Osteoblast (primary cell): ENCODE results near the gene CDH4. TPM values are rescaled to one million over a fixed set of nuclear protein-coding genes. Genes with fewer than 3 reads are reported as not detected.

ENCODE experiments used
- DNase-seq: peaks from one replicate; pipeline ENCODE4 v3.0.0; 2011; ENCODE audit warnings: low spot score, mixed read lengths; ENCODE audit not compliant: insufficient read length; ENCODE audit errors: missing footprints
- H2AFZ ChIP-seq: 2 replicates; pipeline ENCODE4 v1.6.0; 2011; ENCODE audit warnings: mild to moderate bottlenecking, low read length
- H3K27ac ChIP-seq: 2 replicates; pipeline ENCODE4 v1.5.1; 2011; ENCODE audit warnings: mild to moderate bottlenecking, low read depth, low read length, moderate library complexity
- H3K27me3 ChIP-seq: 2 replicates; pipeline ENCODE4 v1.6.0; 2012; ENCODE audit warnings: mild to moderate bottlenecking, control low read depth, inconsistent platforms, low read length, moderate library complexity; ENCODE audit not compliant: insufficient read depth
- H3K36me3 ChIP-seq: 2 replicates; pipeline ENCODE4 v1.5.1; 2011; ENCODE audit warnings: mild to moderate bottlenecking, low read length, control low read depth, moderate library complexity; ENCODE audit not compliant: insufficient read depth
- H3K4me1 ChIP-seq: 2 replicates; pipeline ENCODE4 v1.5.1; 2011; ENCODE audit warnings: mild to moderate bottlenecking, low read length, control low read depth, moderate library complexity; ENCODE audit not compliant: insufficient read depth
- H3K4me2 ChIP-seq: 2 replicates; pipeline ENCODE4 v1.6.0; 2011; ENCODE audit warnings: mild to moderate bottlenecking, low read length; ENCODE audit not compliant: insufficient read depth
- H3K4me3 ChIP-seq: fragments of 200-600 bp; sonication (generic); 3 replicates; pipeline ENCODE4 v1.5.1; 2012; ENCODE audit warnings: mild to moderate bottlenecking, low read length, inconsistent platforms; ENCODE audit not compliant: insufficient read depth
- H3K79me2 ChIP-seq: 2 replicates; pipeline ENCODE4 v1.6.0; 2012; ENCODE audit warnings: mild to moderate bottlenecking, low read length, control low read depth, inconsistent platforms; ENCODE audit not compliant: insufficient read depth
- H3K9me3 ChIP-seq: 2 replicates; pipeline ENCODE4 v1.5.1; 2011; ENCODE audit warnings: low read depth, low read length, control low read depth
- H4K20me1 ChIP-seq: 2 replicates; pipeline ENCODE4 v1.6.0; 2012; ENCODE audit warnings: mild to moderate bottlenecking, low read length, control low read depth; ENCODE audit not compliant: insufficient read depth
- total RNA-seq: library from RNA; depleted of rRNA; stranded (reverse); fragments of >200 nt; gene quantifications from 2 replicates; pipeline ENCODE4 v1.2.3, GENCODE V29; 2012
- TF ChIP-seq, protein P1 (sequence below): IDR thresholded peaks from 2 replicates; pipeline ENCODE4 v1.5.1; 2011; ENCODE audit warnings: mild to moderate bottlenecking, low read depth, low read length, moderate library complexity; ENCODE audit errors: extremely low read depth

CDH4 gene
- total RNA-seq, 1 donor: 1.1 TPM

DNA sequence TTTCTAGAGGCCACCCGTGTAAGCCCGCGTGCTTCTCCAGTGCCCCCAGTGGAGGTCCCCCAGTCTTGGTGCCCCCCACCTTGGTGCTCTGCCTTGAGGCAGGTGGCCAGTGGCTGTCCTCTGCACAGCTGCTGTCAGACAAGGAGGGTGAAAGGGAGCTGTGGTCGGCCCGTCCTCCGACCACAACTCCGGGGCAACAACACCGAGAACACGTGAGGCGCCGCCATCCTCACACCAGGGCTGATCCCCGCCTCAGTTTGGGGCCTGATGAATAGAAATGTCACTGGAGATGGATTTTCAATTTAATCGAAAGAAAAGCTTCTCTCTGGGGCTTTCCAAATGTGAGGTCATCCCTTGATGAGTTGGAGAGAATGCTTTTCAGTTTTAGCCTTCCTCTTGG lies 304.6 kb downstream of the CDH4 start:
- Histone ChIP-seq H3K4me2 (no peak overlapping the region), H4K20me1 (no peaks in the 10 kb centered on the region)
- peak; percentile 38 for DNase-seq

DNA sequence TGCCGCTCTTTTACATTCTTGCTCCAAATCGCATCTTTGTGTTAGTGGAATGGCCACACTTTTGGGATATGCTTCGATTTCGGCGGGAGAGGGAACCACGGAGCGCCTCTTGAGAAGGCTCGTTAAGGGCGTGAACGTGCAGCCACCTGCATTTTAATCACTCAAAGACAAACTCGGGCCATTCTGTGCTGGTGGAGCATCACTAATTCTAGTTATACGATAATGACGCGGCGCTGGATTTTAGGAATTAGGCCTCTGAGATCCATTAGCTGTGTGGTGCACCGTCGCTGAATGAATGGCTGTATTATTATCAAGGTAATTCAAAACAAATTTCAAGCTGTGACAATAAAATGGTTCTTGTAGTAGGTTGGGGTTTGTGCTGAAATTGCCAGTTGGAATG lies 305.6 kb downstream of the CDH4 start:
- TF ChIP-seq, protein P1, sequence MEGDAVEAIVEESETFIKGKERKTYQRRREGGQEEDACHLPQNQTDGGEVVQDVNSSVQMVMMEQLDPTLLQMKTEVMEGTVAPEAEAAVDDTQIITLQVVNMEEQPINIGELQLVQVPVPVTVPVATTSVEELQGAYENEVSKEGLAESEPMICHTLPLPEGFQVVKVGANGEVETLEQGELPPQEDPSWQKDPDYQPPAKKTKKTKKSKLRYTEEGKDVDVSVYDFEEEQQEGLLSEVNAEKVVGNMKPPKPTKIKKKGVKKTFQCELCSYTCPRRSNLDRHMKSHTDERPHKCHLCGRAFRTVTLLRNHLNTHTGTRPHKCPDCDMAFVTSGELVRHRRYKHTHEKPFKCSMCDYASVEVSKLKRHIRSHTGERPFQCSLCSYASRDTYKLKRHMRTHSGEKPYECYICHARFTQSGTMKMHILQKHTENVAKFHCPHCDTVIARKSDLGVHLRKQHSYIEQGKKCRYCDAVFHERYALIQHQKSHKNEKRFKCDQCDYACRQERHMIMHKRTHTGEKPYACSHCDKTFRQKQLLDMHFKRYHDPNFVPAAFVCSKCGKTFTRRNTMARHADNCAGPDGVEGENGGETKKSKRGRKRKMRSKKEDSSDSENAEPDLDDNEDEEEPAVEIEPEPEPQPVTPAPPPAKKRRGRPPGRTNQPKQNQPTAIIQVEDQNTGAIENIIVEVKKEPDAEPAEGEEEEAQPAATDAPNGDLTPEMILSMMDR: no peak
- no peak overlapping the region for H3K27ac ChIP-seq

More for the DNA sequence above, 304.6 kb downstream of the CDH4 start:
- Histone ChIP-seq H3K27ac (no peak overlapping the region), H3K4me1 (peaks cover 12% of the 10 kb centered on the region), H3K79me2 (no peaks in the 10 kb centered on the region), H3K9me3 (no peaks in the 10 kb centered on the region), H3K27me3 (no peaks in the 10 kb centered on the region), H2AFZ (no peak overlapping the region), H3K4me3 (no peak overlapping the region), H3K36me3 (no peaks in the 10 kb centered on the region)
- TF ChIP-seq, protein P1: no peak

DNA sequence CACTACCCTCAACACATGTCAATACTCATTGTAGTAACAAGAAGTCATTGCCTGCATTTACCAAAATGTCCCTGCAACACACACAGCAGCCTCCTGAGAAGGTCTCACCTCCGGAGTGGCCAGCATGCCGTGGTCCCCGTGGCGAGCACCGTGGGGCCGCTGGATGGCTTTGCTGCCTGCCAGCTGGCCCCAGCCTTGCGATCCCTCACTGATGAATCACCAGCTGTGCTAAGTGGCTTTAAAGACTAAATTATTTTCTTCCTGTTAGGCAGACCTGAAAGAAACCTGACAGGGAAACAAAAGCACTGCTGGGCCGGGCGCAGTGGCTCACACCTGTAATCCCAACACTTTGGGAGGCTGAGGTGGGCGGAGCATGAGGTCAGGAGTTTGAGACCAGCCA lies 306.7 kb downstream of the CDH4 start:
- Histone ChIP-seq H2AFZ (no peak overlapping the region), H3K4me3 (no peak overlapping the region), H3K36me3 (no peaks in the 10 kb centered on the region), H4K20me1 (no peaks in the 10 kb centered on the region), H3K79me2 (no peaks in the 10 kb centered on the region), H3K9me3 (no peaks in the 10 kb centered on the region), H3K4me2 (no peak overlapping the region), H3K27me3 (no peaks in the 10 kb centered on the region), H3K27ac (no peak overlapping the region), H3K4me1 (peaks cover 12% of the 10 kb centered on the region)
- DNase-seq: peak; percentile 78
- TF ChIP-seq, protein P1: no peak

More for the DNA sequence above, 305.6 kb downstream of the CDH4 start:
- no peaks in the 10 kb centered on the region for H3K79me2 ChIP-seq
- no peaks in the 10 kb centered on the region for H3K9me3 ChIP-seq
- H3K27me3 ChIP-seq: no peaks in the 10 kb centered on the region
- H3K4me2 ChIP-seq: no peak overlapping the region
- no peaks in the 10 kb centered on the region for H3K36me3 ChIP-seq
- H2AFZ ChIP-seq: no peak overlapping the region
- no peak for DNase-seq
- no peaks in the 10 kb centered on the region for H4K20me1 ChIP-seq
- peaks cover 12% of the 10 kb centered on the region for H3K4me1 ChIP-seq
- no peak overlapping the region for H3K4me3 ChIP-seq

DNA sequence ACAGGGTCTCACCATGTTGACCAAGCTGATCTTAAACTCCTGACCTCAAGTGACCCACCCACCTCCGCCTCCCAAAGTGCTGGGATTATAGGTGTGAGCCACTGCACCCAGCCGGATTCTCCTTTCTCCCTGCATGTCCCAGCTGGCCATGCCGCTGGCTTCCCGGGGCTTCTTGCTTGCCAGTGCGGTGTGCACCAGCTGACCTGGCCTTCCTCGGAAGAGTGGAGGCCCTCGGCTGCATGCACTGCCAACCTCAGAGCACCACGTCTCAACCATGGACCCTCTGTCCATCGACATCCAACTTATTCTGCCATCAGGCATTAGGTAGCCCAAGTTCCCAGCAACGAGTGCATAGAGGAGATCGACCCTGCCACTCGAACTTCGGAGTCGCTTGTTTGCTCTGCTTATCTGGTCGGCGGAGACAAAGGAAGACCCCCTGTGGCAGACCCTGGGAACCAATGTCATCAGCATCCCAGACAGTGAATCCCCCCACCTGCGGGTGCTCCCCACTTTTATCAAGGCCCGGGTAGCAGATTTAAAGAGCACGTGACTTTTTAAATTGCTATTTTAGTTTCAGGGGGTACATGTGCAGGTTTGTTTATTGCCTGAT lies 307.8 kb downstream of the CDH4 start:
- no peak overlapping the region for H3K27ac ChIP-seq
- no peaks in the 10 kb centered on the region for H3K36me3 ChIP-seq
- H3K4me1 ChIP-seq: peaks cover 12% of the 10 kb centered on the region
- no peak for DNase-seq
- no peak overlapping the region for H3K4me3 ChIP-seq
- TF ChIP-seq, protein P1: no peak
- H3K27me3 ChIP-seq: no peaks in the 10 kb centered on the region
- no peak overlapping the region for H3K4me2 ChIP-seq
- no peak overlapping the region for H2AFZ ChIP-seq
- no peaks in the 10 kb centered on the region for H3K79me2 ChIP-seq
- H3K9me3 ChIP-seq: no peaks in the 10 kb centered on the region
- no peaks in the 10 kb centered on the region for H4K20me1 ChIP-seq
